B cell (primary cell): ENCODE data around the gene VAV2. TPM values are rescaled to one million over a fixed set of nuclear protein-coding genes. Genes with fewer than 3 reads are reported as not detected.

ENCODE experiments used
- ATAC-seq: fragments of 200-7000 bp; cut with Tn5 transposase; one replicate; pipeline ENCODE4 v1.10.0; 2021; ENCODE audit warnings: low read depth, mild to moderate bottlenecking, moderate number of reproducible peaks, moderate library complexity
- CTCF ChIA-PET: fragments of 350-600 bp; sonication (Branson Sonifier 250); formaldehyde crosslinking; loops from one replicate; lab custom pipeline; 2021; ENCODE audit warnings: antibody characterized with exemption, inconsistent platforms; lab: Charles Lee
- POLR2A ChIA-PET: fragments of 350-600 bp; sonication (Branson Sonifier 250); formaldehyde crosslinking; loops from one replicate; lab custom pipeline; 2021; ENCODE audit warnings: antibody characterized with exemption; lab: Charles Lee
- DNase-seq: peaks from one replicate; pipeline ENCODE4 v3.0.0; 2013
- H2AFZ ChIP-seq: 2 replicates; pipeline ENCODE4 v1.6.1; 2012; ENCODE audit warnings: mild to moderate bottlenecking, low read depth, low read length; ENCODE audit not compliant: insufficient read depth, poor library complexity, severe bottlenecking
- H3K27ac ChIP-seq, 2 donors: 1 replicate in 1 of 2; 2 replicates in 1 of 2; pipeline ENCODE4 v1.5.1; 2012 to 2013; ENCODE audit warnings: low read length in 2 of 2, mild to moderate bottlenecking in 2 of 2, moderate library complexity in 1 of 2
- H3K27me3 ChIP-seq, 4 experiments: fragments of 200-600 bp in 1 of 4; sonication (generic) in 1 of 4; replicated peaks in 1 of 4; 1 replicate in 2 of 4; 2 replicates in 2 of 4; pipeline versions ENCODE4 v1.6.1 to v1.7.0; 2013 to 2016; ENCODE audit warnings: low read length in 3 of 4, mild to moderate bottlenecking in 2 of 4, mixed read lengths in 1 of 4, moderate library complexity in 1 of 4; ENCODE audit not compliant: insufficient read depth in 4 of 4, control insufficient read depth in 3 of 4; ENCODE audit errors: control extremely low read depth in 1 of 4
- H3K36me3 ChIP-seq, 2 experiments: replicated peaks in 1 of 2; 1 replicate in 1 of 2; 2 replicates in 1 of 2; pipeline versions ENCODE4 v1.6.1 to v1.7.1; 2013; ENCODE audit warnings: low read length in 1 of 2; ENCODE audit not compliant: insufficient read depth in 2 of 2, control insufficient read depth in 1 of 2; ENCODE audit errors: control extremely low read depth in 1 of 2, extremely low read depth in 1 of 2
- H3K4me1 ChIP-seq, 2 donors: fragments of 200-600 bp in 1 of 2; sonication (generic) in 1 of 2; 1 replicate in 1 of 2; 2 replicates in 1 of 2; pipeline versions ENCODE4 v1.5.1 to v1.6.1; 2013 to 2017; ENCODE audit warnings: low read length in 2 of 2; ENCODE audit not compliant: control insufficient read depth in 2 of 2, insufficient read depth in 2 of 2
- H3K4me2 ChIP-seq: replicated peaks from 2 replicates; pipeline ENCODE3; 2012; ENCODE audit warnings: mild to moderate bottlenecking, low read depth, low read length; ENCODE audit not compliant: poor library complexity, severe bottlenecking
- H3K4me3 ChIP-seq, 5 experiments: fragments of 200-600 bp in 1 of 5; sonication (generic) in 1 of 5; 1 replicate in 3 of 5; 2 replicates in 2 of 5; pipeline versions ENCODE4 v1.5.1 to v1.7.0; 2011 to 2016; ENCODE audit warnings: low read length in 4 of 5, mild to moderate bottlenecking in 4 of 5, low read depth in 2 of 5, control low read depth in 1 of 5, moderate library complexity in 1 of 5; ENCODE audit not compliant: insufficient read depth in 1 of 5; ENCODE audit errors: control extremely low read depth in 1 of 5, extremely low read depth in 1 of 5
- H3K79me2 ChIP-seq: fragments of 200-600 bp; sonication (generic); one replicate; pipeline ENCODE4 v1.6.0; 2016; ENCODE audit warnings: low read length; ENCODE audit not compliant: control insufficient read depth, insufficient read depth
- H3K9ac ChIP-seq: fragments of 200-600 bp; sonication (generic); 2 replicates; pipeline ENCODE4 v1.6.1; 2017; ENCODE audit warnings: mild to moderate bottlenecking, low read length, moderate library complexity
- H3K9me3 ChIP-seq, 3 donors: one replicate each; pipeline versions ENCODE4 v1.6.1 to v1.7.1; 2013; ENCODE audit warnings: low read length in 2 of 3; ENCODE audit not compliant: control insufficient read depth in 2 of 3, insufficient read depth in 1 of 3; ENCODE audit errors: control extremely low read depth in 1 of 3
- H4K20me1 ChIP-seq: 2 replicates; pipeline ENCODE4 v1.6.0; 2012; ENCODE audit warnings: mild to moderate bottlenecking, low read length; ENCODE audit not compliant: insufficient read depth, control insufficient read depth, poor library complexity, severe bottlenecking
- H3K27ac Mint-ChIP-seq: one replicate; pipeline ENCODE4 v1.8.0; 2021; ENCODE audit warnings: mixed read lengths
- H3K27me3 Mint-ChIP-seq: one replicate; pipeline ENCODE4 v1.8.0; 2021; ENCODE audit warnings: mixed read lengths
- H3K4me1 Mint-ChIP-seq: one replicate; pipeline ENCODE4 v1.8.0; 2021; ENCODE audit warnings: mixed read lengths
- H3K4me3 Mint-ChIP-seq: one replicate; pipeline ENCODE4 v1.8.0; 2021; ENCODE audit warnings: mixed read lengths
- H3K9me3 Mint-ChIP-seq: one replicate; pipeline ENCODE4 v1.8.0; 2022; ENCODE audit warnings: mixed read lengths; ENCODE audit not compliant: insufficient read depth
- CTCF ChIP-seq: fragments of 200-600 bp; IDR thresholded peaks from one replicate; pipeline ENCODE4 v1.8.0; 2022; ENCODE audit warnings: antibody characterized with exemption, mild to moderate bottlenecking
- EZH2 ChIP-seq: IDR thresholded peaks from 2 replicates; pipeline ENCODE4 v1.6.1; 2012; ENCODE audit warnings: borderline replicate concordance, low read depth, mild to moderate bottlenecking, moderate library complexity, low read length; ENCODE audit not compliant: insufficient read depth, poor library complexity, severe bottlenecking
- whole genome bisulfite sequencing: methylation state at CpG from one replicate; pipeline ENCODE4 v1.1.5; 2013; ENCODE audit warnings: missing lambda C conversion rate; ENCODE audit not compliant: insufficient coverage; 5-methylcytosine and 5-hydroxymethylcytosine counted together
- intact Hi-C: fragments of 100-400 bp; cut with micrococcal nuclease; formaldehyde crosslinking; loops from one replicate; pipeline ENCODE4 v1.10.0; 2022
- polyA plus RNA-seq: library from polyadenylated mRNA; depleted of rRNA; stranded (reverse); fragments of >200 nt; gene quantifications from 2 replicates; pipeline ENCODE4 v1.2.3, GENCODE V29; 2012
- total RNA-seq, 2 donors: library from RNA; stranded (reverse); fragments of 120-200 nt in 1 of 2; gene quantifications; 1 replicate in 1 of 2; 2 replicates in 1 of 2; pipeline versions ENCODE4 v1.2.3 to v1.2.4, GENCODE V29; 2013 to 2022

VAV2 gene
- total and polyA plus RNA-seq, 2 donors (not counting 1 experiment from before 2014, with no cell fraction given): 34.4 to 128 TPM

DNA sequence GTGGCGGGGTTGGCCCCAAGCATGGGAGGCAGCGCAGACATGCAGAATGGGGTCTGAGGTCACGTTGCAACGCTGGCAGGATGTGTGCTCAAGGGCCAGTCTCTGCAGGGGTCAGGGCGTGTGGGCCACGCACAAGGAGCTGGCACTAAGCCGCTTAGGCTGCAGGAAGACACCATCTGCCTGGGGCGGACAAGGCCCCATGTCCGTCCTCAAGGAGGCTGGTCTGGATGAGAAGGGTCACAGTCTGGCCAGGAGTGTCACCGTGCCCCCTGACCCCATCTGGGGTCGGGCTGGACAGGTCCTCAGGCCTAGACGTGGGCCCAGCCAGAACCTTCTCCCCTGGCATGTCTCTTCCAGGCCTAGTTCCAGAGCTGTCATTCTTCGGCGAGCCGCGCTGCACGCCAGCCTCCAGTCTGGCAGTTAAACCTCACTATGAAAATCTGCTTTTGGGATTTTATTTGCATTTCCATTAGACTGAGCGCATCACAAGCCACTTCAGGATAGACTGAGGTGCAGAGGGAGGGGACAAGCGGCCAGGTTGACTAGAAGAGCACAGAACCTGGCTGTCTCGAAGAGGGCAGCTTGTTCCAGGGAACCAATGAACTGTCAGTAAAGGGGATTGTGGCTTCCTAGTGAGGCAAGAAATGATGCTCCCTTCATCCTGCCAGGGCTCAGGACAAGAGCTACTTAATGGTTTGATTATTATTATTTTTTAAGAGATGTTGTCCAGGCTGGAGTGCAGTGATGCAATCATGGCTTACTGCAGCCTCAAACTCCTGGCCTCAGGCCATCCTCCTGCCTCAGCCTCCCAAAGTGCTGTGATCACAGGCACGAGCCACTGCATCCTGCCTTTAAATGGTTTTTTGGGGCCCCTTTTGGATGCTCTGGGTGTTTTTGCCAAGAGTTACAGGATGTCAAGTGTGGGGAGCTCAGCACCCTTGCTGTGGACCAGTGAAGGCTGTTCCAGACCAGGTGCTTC, 37.4 kb upstream of the VAV2 start:
- ChIA-PET CTCF (no interaction called here), POLR2A (no interaction called here)
- no peak overlapping the region for H3K27ac Mint-ChIP-seq
- H4K20me1 ChIP-seq: peaks cover 13% of the 10 kb centered on the region
- H3K79me2 ChIP-seq: peaks cover 4% of the 10 kb centered on the region
- no peak overlapping the region for H3K4me2 ChIP-seq
- H3K4me3 ChIP-seq: no peak overlapping the region
- TF ChIP-seq CTCF: no peak
- TF ChIP-seq EZH2: no peak
- DNase-seq (no peak), ATAC-seq (no peak)
- H3K4me1 Mint-ChIP-seq: peaks cover 11% of the 10 kb centered on the region
- H3K9me3 ChIP-seq: peaks cover 0 to 8% (median 0%) of the 10 kb centered on the region in 3 donors
- H2AFZ ChIP-seq: no peak overlapping the region
- WGBS: 94% methylated on average over 20 of the region's 21 CpGs
- no peaks in the 10 kb centered on the region for H3K9me3 Mint-ChIP-seq
- no peak overlapping the region for H3K9ac ChIP-seq
- peaks cover 0 to 48% of the 10 kb centered on the region in 2 experiments for H3K36me3 ChIP-seq
- intact Hi-C loops: no loop called here
- H3K4me3 Mint-ChIP-seq: no peak overlapping the region
- H3K27ac ChIP-seq: no peak overlapping the region
- H3K4me1 ChIP-seq: peaks cover 6 to 16% of the 10 kb centered on the region in 2 donors
- H3K27me3 Mint-ChIP-seq: no peaks in the 10 kb centered on the region
- H3K27me3 ChIP-seq: no peaks in the 10 kb centered on the region
